Measurements from ENCODE around the gene ISG15. TPM values are rescaled to one million over a fixed set of nuclear protein-coding genes. Genes with fewer than 3 reads are reported as not detected.
"Not testable (repeated sequence)": the region's sequence is repeated elsewhere in the genome, so short reads cannot be mapped to it uniquely, and the experiment has no call there.

The ISG15 gene
- polyA plus RNA-seq, 6 donors from 2014 or later, result 55.1 to 183 (median 124) TPM

- Mint-ChIP-seq H3K4me1 (peaks cover 22 to 28% (median 27%) of the 10 kb centered on the region in 3 donors), H3K36me3 (peaks cover 0 to 10% of the 10 kb centered on the region in 2 donors), H3K4me3 (peak overlapping the region; percentile 76 to 90 (median 80)), H3K27ac (peak overlapping the region; percentile 94 to 98 (median 96)), H3K9me3 (no peaks in the 10 kb centered on the region), H3K27me3 (peaks cover 25 to 53% (median 41%) of the 10 kb centered on the region in 3 donors)
- peak; percentile 70 for DNase-seq
- peak; percentile 51 to 58 for ATAC-seq (ENCODE audit: low read depth in 2 of 2)
Observed at GRCh38 chr1:1000357-1001056, 12.8 kb upstream of the ISG15 start.

DNA sequence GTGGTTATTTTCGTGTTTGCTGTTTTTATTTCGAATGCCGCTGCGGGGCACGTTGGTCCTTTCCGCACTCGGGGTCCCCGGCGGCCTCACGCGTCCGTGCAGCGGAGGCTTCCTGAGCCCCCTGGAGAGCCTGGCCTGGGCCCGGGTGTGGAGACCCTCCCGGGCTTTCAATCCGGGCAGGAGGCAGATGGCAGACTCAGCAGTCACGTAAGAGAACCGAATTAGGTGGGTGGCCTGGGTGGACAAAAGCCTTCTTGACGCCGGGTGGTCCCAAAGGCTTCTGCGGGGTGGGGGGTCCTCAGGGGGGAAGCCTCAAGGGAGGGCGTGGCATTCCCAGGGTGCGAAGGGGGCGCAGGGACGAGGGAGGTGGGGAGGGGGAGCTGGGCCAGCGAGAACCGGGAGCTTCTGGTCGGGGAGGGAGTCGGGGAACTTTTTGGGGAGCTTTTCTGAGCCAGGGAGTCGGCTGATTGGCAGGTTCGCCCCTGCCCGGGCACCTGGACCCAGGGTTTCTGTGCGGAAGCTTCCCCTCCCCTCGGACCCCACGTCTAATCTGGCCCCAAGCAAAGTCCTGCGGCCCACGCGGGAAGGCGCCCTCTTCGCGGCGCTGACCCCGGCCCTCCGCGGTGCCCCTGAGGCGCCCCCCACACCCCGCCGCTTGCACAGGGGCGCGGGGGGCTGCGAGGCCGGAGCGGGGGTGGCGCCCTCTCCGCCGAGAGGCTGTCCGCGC is 12.1 kb upstream of the ISG15 start:
- Mint-ChIP-seq H3K9me3 (no peaks in the 10 kb centered on the region), H3K4me3 (peak overlapping the region; percentile 76 to 90 (median 80)), H3K27me3 (peaks cover 20 to 54% (median 40%) of the 10 kb centered on the region in 3 donors), H3K36me3 (peaks cover 0 to 10% of the 10 kb centered on the region in 2 donors), H3K27ac (peak overlapping the region; percentile 94 to 98 (median 96)), H3K4me1 (peaks cover 22 to 23% (median 23%) of the 10 kb centered on the region in 3 donors)
- DNase-seq (no peak), ATAC-seq (ENCODE audit: low read depth in 2 of 2) (no peak)

- peak overlapping the region in 1 of 8 donors; percentile 74 for H3K4me3 Mint-ChIP-seq
- DNase-seq (no peak), ATAC-seq (ENCODE audit: low read depth in 2 of 2) (no peak)
- peaks cover 25 to 59% (median 36%) of the 10 kb centered on the region in 3 donors for H3K27me3 Mint-ChIP-seq
- H3K9me3 Mint-ChIP-seq, result no peaks in the 10 kb centered on the region
- no peak overlapping the region for H3K27ac Mint-ChIP-seq
- peaks cover 15 to 17% (median 16%) of the 10 kb centered on the region in 3 donors for H3K4me1 Mint-ChIP-seq
- peaks cover 0 to 10% of the 10 kb centered on the region in 2 donors for H3K36me3 Mint-ChIP-seq
Observed at GRCh38 chr1:1003618-1004419, 9.5 kb upstream of the ISG15 start.

DNA sequence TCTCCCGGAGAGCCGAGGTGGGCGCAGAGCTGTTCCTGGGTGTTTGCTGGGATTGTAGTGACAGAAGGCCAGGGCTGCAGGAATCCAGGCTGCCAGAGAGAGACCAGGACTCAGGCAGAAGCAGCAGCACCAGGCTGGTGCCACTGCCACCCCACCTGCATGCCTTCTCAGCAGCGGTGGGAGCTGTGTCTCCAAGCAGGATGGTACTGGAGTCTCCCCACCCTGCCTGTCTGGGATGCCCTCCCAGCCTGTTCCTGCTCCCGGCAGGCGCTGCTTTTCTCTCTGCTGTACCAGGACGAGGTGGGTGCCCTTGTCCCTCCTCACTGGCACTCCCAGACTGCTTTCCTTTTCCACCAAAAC is 8.9 kb upstream of the ISG15 start:
- DNase-seq (no peak), ATAC-seq (ENCODE audit: low read depth in 2 of 2) (no peak)
- peak overlapping the region in 1 of 8 donors; percentile 38 for H3K4me3 Mint-ChIP-seq
- peak overlapping the region in 1 of 6 donors; percentile 49 for H3K27ac Mint-ChIP-seq
- peaks cover 15 to 17% (median 16%) of the 10 kb centered on the region in 3 donors for H3K4me1 Mint-ChIP-seq
- no peaks in the 10 kb centered on the region for H3K9me3 Mint-ChIP-seq
- H3K27me3 Mint-ChIP-seq, result peaks cover 29 to 59% (median 36%) of the 10 kb centered on the region in 3 donors
- peaks cover 0 to 10% of the 10 kb centered on the region in 2 donors for H3K36me3 Mint-ChIP-seq

DNA sequence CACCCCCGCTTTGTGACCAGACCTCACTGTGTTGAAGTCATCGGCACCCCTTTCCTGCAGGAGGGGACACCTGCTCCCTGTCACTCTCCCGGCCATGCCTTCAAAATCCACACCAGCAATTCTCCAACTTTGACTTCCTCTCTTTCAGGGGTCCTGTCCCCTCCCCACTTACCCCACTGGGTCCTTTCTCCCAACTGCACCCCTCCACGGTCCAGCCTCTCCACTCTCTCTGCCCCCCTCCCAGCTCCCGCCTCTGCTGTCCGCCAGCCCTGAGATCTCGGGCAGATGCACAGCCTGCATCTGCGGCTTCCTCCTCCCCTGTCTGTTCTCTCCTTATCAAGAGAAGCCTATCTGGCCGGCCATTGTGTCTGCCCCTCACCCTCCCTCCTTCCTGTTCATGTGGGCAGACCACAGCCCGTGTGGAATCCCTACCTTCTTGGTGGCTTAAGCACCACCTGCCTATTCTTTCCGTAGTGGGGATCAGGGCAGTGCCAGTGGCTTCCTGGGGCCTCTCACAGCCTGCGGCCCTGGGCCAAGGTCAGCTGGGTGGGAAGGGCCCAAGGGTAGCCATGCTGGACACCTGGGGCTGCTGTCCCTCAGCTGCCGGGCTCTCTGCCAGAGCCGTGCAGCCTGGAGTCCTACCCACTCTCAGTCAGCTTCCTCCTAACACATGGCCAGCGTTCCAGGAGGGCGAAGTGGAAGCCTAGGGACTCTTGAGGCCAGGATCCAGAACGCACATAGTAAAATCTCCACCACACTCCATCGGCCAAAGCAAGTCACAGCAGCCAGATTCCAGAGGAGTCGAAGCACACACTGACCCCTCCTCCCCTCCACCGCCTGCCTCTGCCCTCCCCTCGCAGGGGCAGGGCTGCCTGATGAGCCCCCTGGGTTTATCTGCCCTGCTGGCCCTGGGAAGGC is 8.3 kb upstream of the ISG15 start:
- no peaks in the 10 kb centered on the region for H3K9me3 Mint-ChIP-seq
- H3K4me3 Mint-ChIP-seq, result peak overlapping the region in 1 of 8 donors; percentile 38
- peaks cover 29 to 59% (median 36%) of the 10 kb centered on the region in 3 donors for H3K27me3 Mint-ChIP-seq
- H3K36me3 Mint-ChIP-seq, result peaks cover 0 to 10% of the 10 kb centered on the region in 2 donors
- H3K27ac Mint-ChIP-seq, result peak overlapping the region in 3 of 6 donors; percentile 23 to 49 (median 49)
- DNase-seq (no peak), ATAC-seq (ENCODE audit: low read depth in 2 of 2) (no peak)
- H3K4me1 Mint-ChIP-seq, result peaks cover 15 to 17% (median 16%) of the 10 kb centered on the region in 3 donors

GRCh38 chr1:1005774-1006304 is 7.5 kb upstream of the ISG15 start:
- no peaks in the 10 kb centered on the region for H3K9me3 Mint-ChIP-seq
- DNase-seq (no peak), ATAC-seq (ENCODE audit: low read depth in 2 of 2) (no peak)
- no peak overlapping the region for H3K27ac Mint-ChIP-seq
- H3K4me3 Mint-ChIP-seq, result no peak overlapping the region
- H3K4me1 Mint-ChIP-seq, result peaks cover 11 to 16% (median 12%) of the 10 kb centered on the region in 3 donors
- peaks cover 26 to 55% (median 31%) of the 10 kb centered on the region in 3 donors for H3K27me3 Mint-ChIP-seq
- H3K36me3 Mint-ChIP-seq, result peaks cover 0 to 10% of the 10 kb centered on the region in 2 donors

DNA sequence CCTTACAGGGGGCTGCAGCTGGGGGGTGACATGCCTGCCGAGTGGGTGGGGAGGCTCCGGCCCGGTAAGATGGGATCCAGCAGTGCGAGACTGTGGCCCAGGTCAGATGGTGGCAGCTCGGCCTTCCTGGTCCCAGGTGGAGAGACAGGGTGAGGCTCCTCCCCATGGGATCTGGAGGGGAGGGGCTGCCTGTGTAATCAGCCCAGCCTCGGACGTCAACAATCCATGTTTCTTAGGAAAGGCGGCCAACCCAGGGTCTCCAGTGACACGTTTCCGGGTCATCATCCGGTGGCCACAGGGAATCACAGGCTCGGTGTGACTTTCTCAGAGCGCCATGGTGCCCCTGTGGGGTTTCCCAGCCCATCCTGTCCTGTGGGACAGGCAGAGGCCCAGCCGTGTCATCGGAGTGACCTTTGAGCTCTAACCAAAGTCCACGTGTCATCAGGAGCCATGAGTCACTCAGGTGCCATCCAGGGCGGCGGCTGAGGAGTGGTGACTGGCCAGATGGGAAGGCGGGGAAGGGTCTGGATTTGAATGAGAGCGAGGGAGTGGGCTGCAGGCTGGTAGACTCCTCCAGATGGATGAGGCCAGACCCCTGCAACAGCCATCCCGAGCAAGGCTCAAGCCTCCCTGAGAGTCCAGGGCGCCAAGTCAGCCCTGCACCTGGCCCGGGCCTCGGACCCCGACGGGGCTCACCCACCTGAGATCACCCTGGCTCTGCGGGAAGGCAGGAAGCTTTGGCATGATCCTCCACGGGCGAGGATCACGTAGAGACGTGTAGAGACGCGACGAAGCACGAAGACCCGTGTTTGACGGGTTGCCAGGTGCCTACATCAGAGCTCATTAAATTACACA is 6.8 kb upstream of the ISG15 start:
- Mint-ChIP-seq H3K27ac (no peak overlapping the region), H3K4me3 (no peak overlapping the region), H3K4me1 (peaks cover 7 to 18% (median 9%) of the 10 kb centered on the region in 3 donors), H3K9me3 (no peaks in the 10 kb centered on the region), H3K27me3 (peaks cover 23 to 51% (median 28%) of the 10 kb centered on the region in 3 donors), H3K36me3 (peaks cover 0 to 10% of the 10 kb centered on the region in 2 donors)
- ATAC-seq (ENCODE audit: low read depth in 2 of 2) (no peak), DNase-seq (no peak)

DNA sequence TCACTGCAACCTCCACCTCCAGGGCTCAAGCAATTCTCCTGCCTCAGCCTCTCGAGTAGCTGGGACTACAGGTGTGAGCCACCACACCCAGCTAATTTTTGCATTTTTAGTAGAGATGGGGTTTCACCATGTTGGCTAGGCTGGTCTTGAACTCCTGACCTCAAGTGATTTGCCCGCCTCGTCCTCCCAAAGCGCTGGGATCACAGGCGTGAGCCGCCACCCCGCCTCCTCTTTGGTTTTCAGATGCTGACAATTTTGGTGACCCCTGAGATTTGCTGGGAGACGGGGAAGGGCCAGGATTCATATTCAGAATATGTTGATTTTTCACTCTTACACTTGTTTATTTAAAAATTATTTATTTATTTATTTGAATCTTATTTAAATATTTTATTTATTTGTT is 3.2 kb upstream of the ISG15 start:
- ATAC-seq (ENCODE audit: low read depth in 2 of 2); DNase-seq; H3K9me3 Mint-ChIP-seq; H3K36me3 Mint-ChIP-seq; H3K27ac Mint-ChIP-seq; H3K4me3 Mint-ChIP-seq: not testable (repeated sequence)
- Mint-ChIP-seq H3K4me1 (peaks cover 13 to 30% (median 27%) of the 10 kb centered on the region in 3 donors), H3K27me3 (peaks cover 14 to 29% (median 16%) of the 10 kb centered on the region in 3 donors)

DNA sequence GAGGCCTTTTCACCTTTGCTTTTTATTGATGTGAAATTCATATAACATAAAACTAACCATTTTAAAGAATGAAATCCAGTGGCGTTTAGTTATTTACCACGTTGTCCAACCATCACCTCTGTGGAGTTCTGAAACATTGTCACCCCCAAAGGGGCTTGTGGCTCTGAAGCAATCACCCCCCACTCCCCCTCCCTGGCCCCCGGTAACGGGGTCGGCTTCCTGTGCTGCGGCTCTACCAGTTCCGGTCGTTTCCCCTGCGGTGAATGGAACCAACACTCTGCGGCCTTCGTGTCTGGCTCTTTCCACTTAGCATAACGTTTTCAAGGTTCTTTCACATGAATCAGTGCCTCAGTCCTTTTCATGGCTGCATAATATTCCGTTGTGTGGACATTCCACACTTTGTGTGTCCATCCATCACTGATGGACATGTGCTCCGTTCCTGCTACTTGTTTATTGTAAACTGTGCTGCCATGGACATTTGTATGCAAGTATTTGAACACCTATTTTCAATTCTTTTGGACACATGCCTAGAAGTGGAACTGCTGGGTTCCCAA is 1.8 kb upstream of the ISG15 start:
- Mint-ChIP-seq H3K36me3 (no peaks in the 10 kb centered on the region), H3K9me3 (no peaks in the 10 kb centered on the region), H3K27ac (peak overlapping the region in 1 of 6 donors; percentile 27), H3K4me1 (peaks cover 11 to 28% (median 26%) of the 10 kb centered on the region in 3 donors), H3K27me3 (peaks cover 4 to 16% (median 12%) of the 10 kb centered on the region in 3 donors), H3K4me3 (peak overlapping the region in 3 of 8 donors; percentile 5 to 58 (median 41))
- no peak for ATAC-seq (ENCODE audit: low read depth in 2 of 2)
- no peak for DNase-seq

GRCh38 chr1:1012736-1013104 is 577 bp upstream of the ISG15 start:
- not testable (repeated sequence) for H3K9me3 Mint-ChIP-seq, DNase-seq, H3K36me3 Mint-ChIP-seq
- peaks cover 0 to 12% (median 7%) of the 10 kb centered on the region in 3 donors for H3K27me3 Mint-ChIP-seq
- peaks cover 11 to 33% (median 31%) of the 10 kb centered on the region in 3 donors for H3K4me1 Mint-ChIP-seq
- peak overlapping the region; percentile 88 to 100 (median 96) for H3K4me3 Mint-ChIP-seq
- ATAC-seq (ENCODE audit: low read depth in 2 of 2), result peak in 1 of 2 donors; percentile 2
- H3K27ac Mint-ChIP-seq, result peak overlapping the region; percentile 93 to 99 (median 98)
